Epithelial cell of umbilical artery (primary cell): Measurements from ENCODE around the gene ERVV-1. TPM values are rescaled to one million over a fixed set of nuclear protein-coding genes. Genes with fewer than 3 reads are reported as not detected.

Source experiments
- total RNA-seq: library from RNA; depleted of rRNA; stranded (reverse); fragments of >200 nt; gene quantifications from 2 replicates; pipeline ENCODE4 v1.2.3, GENCODE V29; 2014

ERVV-1 gene
- not detected in 2 replicates for total RNA-seq

GRCh38 chr19:53013621-53014020 lies at the start of gene ERVV-1:
Gene ERVV-1 (plus strand): TSS chr19:53013921. CDS start chr19:53014091, 170 bp downstream.

Other genes starting within 250 kb of the ERVV-1 start
- gene ZNF600, start 227.1 kb upstream of the ERVV-1 start, total RNA-seq: 2.3 and 4.4 TPM in 2 replicates
- 14.3 and 19.9 TPM in 2 replicates for gene ZNF28, start 192.3 kb upstream of the ERVV-1 start, total RNA-seq
- 27.4 and 30.2 TPM in 2 replicates for gene ZNF468, start 156.3 kb upstream of the ERVV-1 start, total RNA-seq
- gene ZNF320, start 116.3 kb upstream of the ERVV-1 start, total RNA-seq: 6.8 and 14.0 TPM in 2 replicates
- gene ZNF888, start 90.5 kb upstream of the ERVV-1 start, total RNA-seq: 5.2 and 7.3 TPM in 2 replicates
- gene ZNF816, start 51.0 kb upstream of the ERVV-1 start, total RNA-seq: 11.0 and 16.4 TPM in 2 replicates
- gene ERVV-2, start 30.8 kb downstream of the ERVV-1 start, total RNA-seq: not detected in 2 replicates
- gene ZNF160, start 89.5 kb downstream of the ERVV-1 start, total RNA-seq: 16.2 and 19.8 TPM in 2 replicates
- 0.32 TPM in 1 of 2 replicates, not detected in the other for gene ZNF415, start 119.0 kb downstream of the ERVV-1 start, total RNA-seq
- 3.5 and 3.6 TPM in 2 replicates for gene ZNF347, start 145.1 kb downstream of the ERVV-1 start, total RNA-seq
- 1.7 and 1.9 TPM in 2 replicates for gene ZNF665, start 179.4 kb downstream of the ERVV-1 start, total RNA-seq
- gene ZNF677, start 241.0 kb downstream of the ERVV-1 start, total RNA-seq: 17.5 and 18.2 TPM in 2 replicates
- gene VN1R2, start 244.4 kb downstream of the ERVV-1 start, total RNA-seq: not detected in 2 replicates